ENCODE measurements around the gene BOLL. TPM values are rescaled to one million over a fixed set of nuclear protein-coding genes. Genes with fewer than 3 reads are reported as not detected.

The BOLL gene
- total RNA-seq, 2 experiments from 2014 or later, result not detected

GRCh38 chr2:197677056-197677455 lies 108.1 kb downstream of the BOLL start:
- CTCF ChIA-PET, result no interaction called here
- ATAC-seq (no peak), DNase-seq (no peak)
- no peak overlapping the region for H3K4me3 Mint-ChIP-seq
- H3K9me3 Mint-ChIP-seq (ENCODE audit: low read depth), result no peaks in the 10 kb centered on the region
- H3K4me1 Mint-ChIP-seq, result no peaks in the 10 kb centered on the region
- no peak overlapping the region for H3K27ac Mint-ChIP-seq
- H3K27me3 Mint-ChIP-seq, result peaks cover 16% of the 10 kb centered on the region
- H3K36me3 Mint-ChIP-seq, result no peaks in the 10 kb centered on the region

Other genes starting within 250 kb of the BOLL start
- gene RFTN2, start 109.7 kb downstream of the BOLL start, total RNA-seq, result not detected
- gene MARS2, start 80.0 kb downstream of the BOLL start, total RNA-seq, result 10 to 100 TPM; 17.8 to 22.0 TPM
- under 1 TPM; 0.20 to 0.26 TPM for gene PLCL1, start 19.3 kb upstream of the BOLL start, total RNA-seq